IMR-90 (cell line): ENCODE measurements around the gene RASGRF1. TPM values are rescaled to one million over a fixed set of nuclear protein-coding genes. Genes with fewer than 3 reads are reported as not detected.
A peak's percentile ranks its signal among the peaks of the same experiment; 100 is the strongest.

Source experiments
- ATAC-seq: fragments of 200-7000 bp; cut with Tn5 transposase; 2 replicates; pipeline ENCODE4 v1.9.1; 2020; ENCODE audit warnings: low read depth, mild to moderate bottlenecking, moderate library complexity
- BruUV-seq: library from RNA; stranded (reverse); fragments of 400-500 nt; replicated peaks from 2 replicates; lab custom pipeline; 2021; lab: Mats Ljungman, UMichigan
- CTCF ChIA-PET: fragments of 300-600 bp; formaldehyde crosslinking; extraction: SDS; loops from one replicate; lab custom pipeline; 2021; ENCODE audit warnings: antibody characterized with exemption; lab: Yijun Ruan, JAX
- POLR2A ChIA-PET: fragments of 300-600 bp; sonication (Branson Sonifier 250); formaldehyde crosslinking; loops from one replicate; lab custom pipeline; 2022; ENCODE audit warnings: antibody characterized with exemption; ENCODE audit not compliant: unreplicated experiment; lab: Charles Lee
- DNase-seq: peaks from one replicate; pipeline ENCODE4 v3.0.0; 2013
- H2AFZ ChIP-seq: replicated peaks from 2 replicates; pipeline ENCODE3; 2013; ENCODE audit warnings: low read length, mild to moderate bottlenecking; ENCODE audit not compliant: poor library complexity
- H2AK5ac ChIP-seq: 2 replicates; pipeline ENCODE4 v1.6.1; 2013; ENCODE audit warnings: low read depth, low read length, inconsistent platforms
- H2AK9ac ChIP-seq: replicated peaks from 2 replicates; pipeline ENCODE3; 2013; ENCODE audit warnings: mild to moderate bottlenecking, low read depth, low read length, moderate library complexity; ENCODE audit not compliant: poor library complexity
- H2BK120ac ChIP-seq: 2 replicates; pipeline ENCODE4 v1.6.1; 2013; ENCODE audit warnings: low read depth, low read length, inconsistent platforms
- H2BK15ac ChIP-seq: 3 replicates; pipeline ENCODE4 v1.6.1; 2013; ENCODE audit warnings: low read depth, low read length, inconsistent platforms
- H2BK20ac ChIP-seq: 2 replicates; pipeline ENCODE4 v1.6.1; 2013; ENCODE audit warnings: low read depth, mild to moderate bottlenecking, inconsistent platforms, low read length, moderate library complexity
- H2BK5ac ChIP-seq: 2 replicates; pipeline ENCODE4 v1.6.1; 2013; ENCODE audit warnings: mild to moderate bottlenecking, low read depth, low read length, inconsistent platforms; ENCODE audit not compliant: poor library complexity, severe bottlenecking
- H3K14ac ChIP-seq: replicated peaks from 2 replicates; pipeline ENCODE4 v1.6.1; 2013; ENCODE audit warnings: low read depth, low read length, inconsistent platforms
- H3K18ac ChIP-seq: 2 replicates; pipeline ENCODE4 v1.6.1; 2013; ENCODE audit warnings: low read depth, low read length, control low read depth
- H3K23ac ChIP-seq: 2 replicates; pipeline ENCODE4 v1.6.1; 2013; ENCODE audit warnings: low read depth, low read length, inconsistent platforms
- H3K27ac ChIP-seq: 2 replicates; pipeline ENCODE4 v1.5.1; 2013; ENCODE audit warnings: mild to moderate bottlenecking, control low read depth, low read length; ENCODE audit not compliant: insufficient read depth
- H3K27me3 ChIP-seq: 2 replicates; pipeline ENCODE4 v1.6.1; 2013; ENCODE audit warnings: low read length; ENCODE audit not compliant: control insufficient read depth, insufficient read depth
- H3K36me3 ChIP-seq: 2 replicates; pipeline ENCODE4 v1.6.1; 2013; ENCODE audit warnings: low read length, mixed read lengths; ENCODE audit not compliant: control insufficient read depth, insufficient read depth
- H3K4ac ChIP-seq: 2 replicates; pipeline ENCODE4 v1.6.1; 2013; ENCODE audit warnings: low read depth, low read length, inconsistent platforms
- H3K4me1 ChIP-seq: 2 replicates; pipeline ENCODE4 v1.6.1; 2013; ENCODE audit warnings: low read length, mixed read lengths; ENCODE audit not compliant: control insufficient read depth, insufficient read depth
- H3K4me2 ChIP-seq: 2 replicates; pipeline ENCODE4 v1.6.1; 2013; ENCODE audit warnings: low read depth, mild to moderate bottlenecking, control low read depth, low read length, moderate library complexity
- H3K4me3 ChIP-seq: 2 replicates; pipeline ENCODE4 v1.5.1; 2013; ENCODE audit warnings: low read depth, mild to moderate bottlenecking, control low read depth, low read length, moderate library complexity; ENCODE audit not compliant: insufficient read depth
- H3K56ac ChIP-seq: 2 replicates; pipeline ENCODE4 v1.6.1; 2013; ENCODE audit warnings: low read length, inconsistent platforms; ENCODE audit not compliant: insufficient read depth; ENCODE audit errors: extremely low read depth
- H3K79me1 ChIP-seq, 2 experiments: 2 replicates each; pipeline ENCODE4 v1.6.1; 2013; ENCODE audit warnings: low read length in 2 of 2, inconsistent platforms in 1 of 2, low read depth in 1 of 2
- H3K9ac ChIP-seq: 2 replicates; pipeline ENCODE4 v1.6.1; 2013; ENCODE audit warnings: low read depth, low read length, control low read depth
- H3K9me1 ChIP-seq: 2 replicates; pipeline ENCODE4 v1.6.1; 2013; ENCODE audit warnings: low read length, inconsistent platforms; ENCODE audit not compliant: insufficient read depth
- H3K9me3 ChIP-seq: 2 replicates; pipeline ENCODE4 v1.6.1; 2013; ENCODE audit warnings: low read length; ENCODE audit not compliant: control insufficient read depth, insufficient read depth
- H4K20me1 ChIP-seq: 2 replicates; pipeline ENCODE4 v1.6.1; 2013; ENCODE audit warnings: low read length, inconsistent platforms; ENCODE audit not compliant: insufficient read depth
- H4K5ac ChIP-seq: 2 replicates; pipeline ENCODE4 v1.6.1; 2013; ENCODE audit warnings: mild to moderate bottlenecking, low read depth, low read length, control low read depth
- H4K8ac ChIP-seq, 2 experiments: 2 replicates each; pipeline ENCODE4 v1.6.1; 2013; ENCODE audit warnings: low read depth in 2 of 2, low read length in 2 of 2, control low read depth in 1 of 2, inconsistent platforms in 1 of 2
- H4K91ac ChIP-seq: 2 replicates; pipeline ENCODE4 v1.6.1; 2013; ENCODE audit warnings: low read depth, low read length, inconsistent platforms; ENCODE audit not compliant: insufficient read depth
- CEBPB ChIP-seq: IDR thresholded peaks from 2 replicates; pipeline ENCODE4 v1.6.1; 2012; ENCODE audit warnings: low read depth, low read length, improper control_type of control experiment
- MAZ ChIP-seq: IDR thresholded peaks from 2 replicates; pipeline ENCODE4 v1.6.1; 2012; ENCODE audit warnings: low read depth, mild to moderate bottlenecking, low read length, improper control_type of control experiment, moderate library complexity, borderline replicate concordance
- WGBS, 2 experiments: methylation state at CpG; one replicate each; pipeline versions ENCODE4 v1.1.5 to v1.1.7; 2013; ENCODE audit warnings: missing lambda C conversion rate in 2 of 2; ENCODE audit not compliant: insufficient read length in 1 of 2; ENCODE audit errors: extremely low coverage in 2 of 2; 5-methylcytosine and 5-hydroxymethylcytosine counted together
- dilution Hi-C: fragments of 300-500 bp; cut with HindIII; formaldehyde crosslinking; loops from one replicate; pipeline ENCODE4 v1.14.3; 2018; ENCODE audit warnings: low sequenced_read_pairs; ENCODE audit not compliant: unreplicated experiment
- in situ Hi-C: fragments of 300-500 bp; cut with MboI; formaldehyde crosslinking; loops from 3 replicates; pipeline ENCODE4 v1.14.3; 2019; ENCODE audit warnings: low sequenced_read_pairs, inconsistent platforms, mixed read lengths
- intact Hi-C: fragments of 100-400 bp; cut with micrococcal nuclease; formaldehyde crosslinking; loops from 2 replicates; pipeline ENCODE4 v1.10.0; 2022
- polyA plus RNA-seq, 3 experiments: library from polyadenylated mRNA; depleted of rRNA; stranded (reverse); fragments of >200 nt; gene quantifications; 2 replicates each; pipeline ENCODE4 v1.2.3, GENCODE V29; 2012; ENCODE audit warnings: low replicate concordance in 1 of 3
- total RNA-seq: library from RNA; depleted of rRNA; stranded (reverse); fragments of >200 nt; gene quantifications from 2 replicates; pipeline ENCODE4 v1.2.3, GENCODE V29; 2012

The RASGRF1 gene
- total and polyA plus RNA-seq, 2 of the 4 experiments (the other 2 are of a cell fraction): under 0.01 to 0.15 TPM

DNA sequence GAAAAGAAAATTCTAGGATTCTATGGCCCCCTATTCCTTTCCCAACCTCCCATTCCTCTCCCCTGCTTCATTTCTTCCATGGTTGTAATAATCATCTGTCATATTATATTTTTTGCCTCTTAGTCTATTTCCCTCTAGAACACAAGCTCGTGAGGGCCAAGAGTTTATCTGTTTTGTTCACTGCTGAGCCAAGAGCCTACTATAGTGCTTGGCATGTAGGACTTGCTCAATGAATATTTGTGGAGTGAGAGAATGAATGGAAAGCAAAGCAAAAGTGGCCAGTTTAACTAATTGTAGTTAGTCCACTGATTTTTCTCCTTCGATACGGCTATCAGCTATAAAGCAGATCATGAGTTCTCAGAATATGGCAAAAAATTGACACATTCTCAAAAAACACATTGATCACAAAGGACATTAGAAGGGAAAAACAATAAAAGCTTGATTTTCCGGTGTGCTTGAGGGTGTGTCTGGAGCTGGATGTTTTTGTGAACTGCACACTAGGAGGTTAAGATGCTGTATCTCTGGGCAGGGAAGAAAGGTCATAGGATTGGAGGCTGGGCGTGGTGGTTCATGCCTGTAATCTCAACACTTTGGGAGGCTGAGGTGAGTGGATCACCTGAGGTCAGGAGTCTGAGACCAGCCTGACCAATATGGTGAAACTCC is 120.8 kb downstream of the RASGRF1 start:
- POLR2A ChIA-PET: interaction anchor here (0.6 kb wide), 1 partner anchor 188 kb away, joined by 3 read pairs; no protein-coding TSS in a partner anchor
- H3K36me3 ChIP-seq: no peaks in the 10 kb centered on the region
- H3K18ac ChIP-seq: 0 out of 2 replicates have a peak overlapping the region, but pooled peaks have one; percentile 5
- no peak overlapping the region for H2AFZ ChIP-seq
- no peak overlapping the region for H4K91ac ChIP-seq
- in situ Hi-C loops: no loop called here
- no peaks in the 10 kb centered on the region for H3K9me1 ChIP-seq
- no peak overlapping the region for H2BK15ac ChIP-seq
- no peaks in the 10 kb centered on the region for H4K20me1 ChIP-seq
- ATAC-seq (peak; percentile 71), DNase-seq (peak; percentile 43)
- no peak overlapping the region for H3K4me2 ChIP-seq
- no peak overlapping the region for H4K8ac ChIP-seq
- H3K23ac ChIP-seq: no peak overlapping the region
- no peak overlapping the region for H2AK5ac ChIP-seq
- H3K14ac ChIP-seq: no peak overlapping the region
- H3K4me1 ChIP-seq: peaks cover 7% of the 10 kb centered on the region
- intact Hi-C loops: no loop called here
- H2BK20ac ChIP-seq: no peak overlapping the region
- no peak overlapping the region for H3K4me3 ChIP-seq
- no peaks in the 10 kb centered on the region for H3K9me3 ChIP-seq
- H3K27ac ChIP-seq: no peak overlapping the region; the same call in 1 of the 2 replicates
- H2BK120ac ChIP-seq: no peak overlapping the region
- no peak overlapping the region for H3K9ac ChIP-seq
- no peak overlapping the region for H2AK9ac ChIP-seq
- H3K56ac ChIP-seq: no peak overlapping the region
- no peak overlapping the region for H2BK5ac ChIP-seq
- CTCF ChIA-PET: interaction anchor here (1.0 kb wide), 1 partner anchor 37 kb away, joined by 3 read pairs; no protein-coding TSS in a partner anchor
- no TSS peak for BruUV-seq
- dilution Hi-C loops: no loop called here
- no peak overlapping the region for H4K5ac ChIP-seq
- H3K4ac ChIP-seq: no peak overlapping the region
- H3K27me3 ChIP-seq: no peaks in the 10 kb centered on the region; the same call in 1 of the 2 replicates
- peak; percentile 46; the same call in 1 of the 2 replicates for TF ChIP-seq CEBPB
- no peak for TF ChIP-seq MAZ
- H3K79me1 ChIP-seq: no peaks in the 10 kb centered on the region
- no CpG with 5 or more reads among the region's 5 CpGs for WGBS, 2 experiments
